ENCODE measurements around the gene GANC. TPM values are rescaled to one million over a fixed set of nuclear protein-coding genes. Genes with fewer than 3 reads are reported as not detected.
A peak's percentile ranks its signal among the peaks of the same experiment; 100 is the strongest.

GANC gene
- total RNA-seq, 1 experiment from 2014 or later: 15.8 TPM

DNA sequence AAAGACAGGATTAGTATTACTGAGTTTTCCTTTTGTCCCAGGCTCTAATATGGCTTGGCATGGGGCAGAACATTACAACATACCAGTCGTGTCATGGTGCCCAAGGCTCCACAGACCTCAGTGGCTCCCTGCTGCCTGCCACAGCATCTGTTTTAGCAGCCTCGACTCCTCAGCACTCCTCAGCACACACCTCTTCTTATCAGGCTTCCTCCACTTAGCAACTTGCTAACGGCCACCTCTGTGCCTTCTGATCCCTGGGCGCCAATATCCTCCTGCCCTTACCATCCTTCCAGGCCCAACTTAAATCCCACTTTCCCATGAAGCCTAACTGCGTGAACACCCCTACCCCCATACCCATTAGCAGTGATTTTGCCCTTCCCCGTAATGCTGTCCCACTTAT, 80.1 kb downstream of the GANC start:
- Mint-ChIP-seq H3K36me3 (ENCODE audit: insufficient read depth in 1 of 3, low read depth in 3 of 3) (peaks cover 0 to 8% (median 0%) of the 10 kb centered on the region in 3 experiments; a peak in 2 of 7 replicates), H3K9me3 (no peaks in the 10 kb centered on the region), H3K4me3 (no peak overlapping the region), H3K27ac (peak overlapping the region in 1 of 3 experiments; percentile 49; a peak in 1 of 7 replicates), H3K27me3 (ENCODE audit: low read depth) (no peaks in the 10 kb centered on the region; the same call in 1 of the 2 replicates), H3K4me1 (no peaks in the 10 kb centered on the region)
- Histone ChIP-seq H4K8ac (replicated peaks; ENCODE audit: insufficient read length, low read depth, low read length) (no peak overlapping the region), H3K9ac (ENCODE audit: extremely low read depth, insufficient read length, low read length) (no peak overlapping the region), H2BK20ac (ENCODE audit: low read depth, low read length, poor library complexity, severe bottlenecking) (no peak overlapping the region), H2AK5ac (ENCODE audit: insufficient read length, low read length) (no peak overlapping the region), H3K4me2 (ENCODE audit: insufficient read depth, insufficient read length, low read length) (no peak overlapping the region), H3K27me3 (ENCODE audit: insufficient read depth, low read length) (no peaks in the 10 kb centered on the region), H4K5ac (ENCODE audit: insufficient read length, low read depth, low read length) (no peak overlapping the region), H3T11ph (ENCODE audit: low read length) (no peak overlapping the region), H3K79me1 (ENCODE audit: insufficient read depth, low read depth, low read length, poor library complexity, severe bottlenecking) (no peaks in the 10 kb centered on the region), H3K79me2 (ENCODE audit: insufficient read depth, low read length) (no peaks in the 10 kb centered on the region), H3K4ac (ENCODE audit: low read depth, low read length) (no peak overlapping the region), H3K56ac (ENCODE audit: insufficient read length, low read depth, low read length) (no peak overlapping the region), H2BK5ac (ENCODE audit: insufficient read length, low read length) (no peak overlapping the region), H3K14ac (ENCODE audit: insufficient read depth, low read length) (no peak overlapping the region), H3K9me3 (ENCODE audit: control insufficient read depth, low read depth, low read length) (no peaks in the 10 kb centered on the region), H2BK120ac (ENCODE audit: low read depth, low read length, poor library complexity, severe bottlenecking) (no peak overlapping the region), H3K23ac (ENCODE audit: insufficient read length, low read depth, low read length) (no peak overlapping the region), H3K4me1 (ENCODE audit: insufficient read depth, low read length) (no peaks in the 10 kb centered on the region), H4K20me1 (ENCODE audit: control insufficient read depth, insufficient read depth, insufficient read length) (no peaks in the 10 kb centered on the region), H3K27ac (ENCODE audit: insufficient read length, low read depth, low read length) (no peak overlapping the region), H4K91ac (ENCODE audit: insufficient read length, low read depth, low read length) (no peak overlapping the region), H2BK15ac (ENCODE audit: low read depth, low read length) (no peak overlapping the region), H2BK12ac (ENCODE audit: insufficient read length, low read depth, low read length) (no peak overlapping the region), H3K23me2 (ENCODE audit: insufficient read length, low read depth, low read length, poor library complexity, severe bottlenecking) (no peaks in the 10 kb centered on the region), H2AFZ (ENCODE audit: low read length) (no peak overlapping the region), H3K18ac (ENCODE audit: insufficient read length, low read depth, low read length) (no peak overlapping the region)
- no peak for DNase-seq
- WGBS (ENCODE audit: extremely low coverage, insufficient read length, low lambda C conversion rate): no CpG with 5 or more reads among the region's 6 CpGs
- TF ChIP-seq, protein P1, sequence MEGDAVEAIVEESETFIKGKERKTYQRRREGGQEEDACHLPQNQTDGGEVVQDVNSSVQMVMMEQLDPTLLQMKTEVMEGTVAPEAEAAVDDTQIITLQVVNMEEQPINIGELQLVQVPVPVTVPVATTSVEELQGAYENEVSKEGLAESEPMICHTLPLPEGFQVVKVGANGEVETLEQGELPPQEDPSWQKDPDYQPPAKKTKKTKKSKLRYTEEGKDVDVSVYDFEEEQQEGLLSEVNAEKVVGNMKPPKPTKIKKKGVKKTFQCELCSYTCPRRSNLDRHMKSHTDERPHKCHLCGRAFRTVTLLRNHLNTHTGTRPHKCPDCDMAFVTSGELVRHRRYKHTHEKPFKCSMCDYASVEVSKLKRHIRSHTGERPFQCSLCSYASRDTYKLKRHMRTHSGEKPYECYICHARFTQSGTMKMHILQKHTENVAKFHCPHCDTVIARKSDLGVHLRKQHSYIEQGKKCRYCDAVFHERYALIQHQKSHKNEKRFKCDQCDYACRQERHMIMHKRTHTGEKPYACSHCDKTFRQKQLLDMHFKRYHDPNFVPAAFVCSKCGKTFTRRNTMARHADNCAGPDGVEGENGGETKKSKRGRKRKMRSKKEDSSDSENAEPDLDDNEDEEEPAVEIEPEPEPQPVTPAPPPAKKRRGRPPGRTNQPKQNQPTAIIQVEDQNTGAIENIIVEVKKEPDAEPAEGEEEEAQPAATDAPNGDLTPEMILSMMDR (conservative IDR thresholded peaks at IDR 0.05): no peak
